Cardiac muscle cell (in vitro differentiated cells and primary cell): ENCODE data around the gene PRRC2B. TPM values are rescaled to one million over a fixed set of nuclear protein-coding genes. Genes with fewer than 3 reads are reported as not detected.

Experiments
- DNase-seq, 2 donors: peaks; one replicate each; pipeline versions ENCODE4 v3.0.0 to v3.0.0-alpha.2; 2010 to 2017; ENCODE audit warnings: low read depth in 1 of 2, low spot score in 1 of 2
- H3K27ac ChIP-seq: fragments of 200-600 bp; sonication (generic); 2 replicates; pipeline ENCODE4 v1.5.1; 2016
- H3K27me3 ChIP-seq: fragments of 200-600 bp; sonication (generic); 2 replicates; pipeline ENCODE4 v1.6.0; 2016; ENCODE audit warnings: control low read depth
- H3K36me3 ChIP-seq: fragments of 200-600 bp; sonication (generic); 2 replicates; pipeline ENCODE4 v1.5.1; 2016; ENCODE audit warnings: control low read depth
- H3K4me1 ChIP-seq: fragments of 200-600 bp; sonication (generic); 2 replicates; pipeline ENCODE4 v1.8.1; 2017; ENCODE audit warnings: low read depth, mild to moderate bottlenecking, mixed run types
- H3K4me3 ChIP-seq: fragments of 200-600 bp; sonication (generic); 2 replicates; pipeline ENCODE4 v1.5.1; 2016; ENCODE audit warnings: mild to moderate bottlenecking
- H3K9me3 ChIP-seq: fragments of 200-600 bp; sonication (generic); 2 replicates; pipeline ENCODE4 v1.5.1; 2017; ENCODE audit warnings: low read depth, mild to moderate bottlenecking, control low read depth
- polyA plus RNA-seq: library from polyadenylated mRNA; unstranded; fragments of >200 nt; fragmentation: Nextera tagmentation; extraction: Ambion mirVana; gene quantifications from 2 replicates; pipeline ENCODE4 v1.2.1, GENCODE V29; 2016
- total RNA-seq: library from RNA; depleted of rRNA; stranded (reverse); fragments of >200 nt; gene quantifications from 2 replicates; pipeline ENCODE4 v1.2.3, GENCODE V29; 2016
- TF ChIP-seq, protein P1 (sequence below): IDR thresholded peaks from 2 replicates; pipeline ENCODE4 v1.5.1; 2012; ENCODE audit warnings: low read depth, mild to moderate bottlenecking, low read length

Gene PRRC2B
- total and polyA plus RNA-seq, 2 experiments from 2014 or later: 71.1 to 259 TPM

DNA sequence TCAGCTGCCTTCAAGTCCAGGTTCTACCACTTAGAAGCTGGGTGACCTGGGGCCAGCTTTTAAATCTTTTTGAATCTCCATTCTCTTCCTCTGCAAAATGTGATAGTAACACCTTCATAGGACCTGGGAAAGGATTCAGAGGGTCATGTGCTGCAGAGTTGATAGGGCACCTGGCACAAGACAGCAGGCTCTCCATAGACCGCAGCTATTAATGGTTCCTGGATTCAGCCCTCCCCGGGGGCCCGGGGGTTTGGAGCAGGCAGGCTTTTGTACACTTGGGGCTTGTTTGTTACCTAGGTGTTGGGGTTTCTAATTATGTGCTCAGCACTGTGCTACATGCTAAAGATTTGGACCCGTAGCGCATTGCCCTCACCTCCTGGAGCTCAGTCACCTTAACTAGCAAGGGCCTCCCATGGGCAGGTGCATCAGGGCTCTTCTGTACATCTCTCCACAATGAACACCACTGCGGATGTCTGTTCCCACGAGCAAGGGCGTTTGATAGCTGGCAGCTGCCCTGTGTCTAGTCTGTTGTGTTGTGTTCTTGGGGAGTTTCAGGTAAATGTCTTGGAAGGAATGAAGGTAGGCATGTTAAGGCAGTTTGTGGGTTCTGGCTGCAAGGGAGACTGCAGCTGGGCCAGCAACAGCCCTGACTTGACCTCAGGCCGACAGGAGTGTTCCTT, 12.1 kb downstream of the PRRC2B start:
- DNase-seq: no peak
- TF ChIP-seq, protein P1, sequence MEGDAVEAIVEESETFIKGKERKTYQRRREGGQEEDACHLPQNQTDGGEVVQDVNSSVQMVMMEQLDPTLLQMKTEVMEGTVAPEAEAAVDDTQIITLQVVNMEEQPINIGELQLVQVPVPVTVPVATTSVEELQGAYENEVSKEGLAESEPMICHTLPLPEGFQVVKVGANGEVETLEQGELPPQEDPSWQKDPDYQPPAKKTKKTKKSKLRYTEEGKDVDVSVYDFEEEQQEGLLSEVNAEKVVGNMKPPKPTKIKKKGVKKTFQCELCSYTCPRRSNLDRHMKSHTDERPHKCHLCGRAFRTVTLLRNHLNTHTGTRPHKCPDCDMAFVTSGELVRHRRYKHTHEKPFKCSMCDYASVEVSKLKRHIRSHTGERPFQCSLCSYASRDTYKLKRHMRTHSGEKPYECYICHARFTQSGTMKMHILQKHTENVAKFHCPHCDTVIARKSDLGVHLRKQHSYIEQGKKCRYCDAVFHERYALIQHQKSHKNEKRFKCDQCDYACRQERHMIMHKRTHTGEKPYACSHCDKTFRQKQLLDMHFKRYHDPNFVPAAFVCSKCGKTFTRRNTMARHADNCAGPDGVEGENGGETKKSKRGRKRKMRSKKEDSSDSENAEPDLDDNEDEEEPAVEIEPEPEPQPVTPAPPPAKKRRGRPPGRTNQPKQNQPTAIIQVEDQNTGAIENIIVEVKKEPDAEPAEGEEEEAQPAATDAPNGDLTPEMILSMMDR: no peak
- Histone ChIP-seq H3K4me3 (no peak overlapping the region), H3K36me3 (no peaks in the 10 kb centered on the region), H3K9me3 (no peaks in the 10 kb centered on the region), H3K27me3 (no peaks in the 10 kb centered on the region), H3K27ac (peak overlapping the region; percentile 86), H3K4me1 (peaks cover 77% of the 10 kb centered on the region)

DNA sequence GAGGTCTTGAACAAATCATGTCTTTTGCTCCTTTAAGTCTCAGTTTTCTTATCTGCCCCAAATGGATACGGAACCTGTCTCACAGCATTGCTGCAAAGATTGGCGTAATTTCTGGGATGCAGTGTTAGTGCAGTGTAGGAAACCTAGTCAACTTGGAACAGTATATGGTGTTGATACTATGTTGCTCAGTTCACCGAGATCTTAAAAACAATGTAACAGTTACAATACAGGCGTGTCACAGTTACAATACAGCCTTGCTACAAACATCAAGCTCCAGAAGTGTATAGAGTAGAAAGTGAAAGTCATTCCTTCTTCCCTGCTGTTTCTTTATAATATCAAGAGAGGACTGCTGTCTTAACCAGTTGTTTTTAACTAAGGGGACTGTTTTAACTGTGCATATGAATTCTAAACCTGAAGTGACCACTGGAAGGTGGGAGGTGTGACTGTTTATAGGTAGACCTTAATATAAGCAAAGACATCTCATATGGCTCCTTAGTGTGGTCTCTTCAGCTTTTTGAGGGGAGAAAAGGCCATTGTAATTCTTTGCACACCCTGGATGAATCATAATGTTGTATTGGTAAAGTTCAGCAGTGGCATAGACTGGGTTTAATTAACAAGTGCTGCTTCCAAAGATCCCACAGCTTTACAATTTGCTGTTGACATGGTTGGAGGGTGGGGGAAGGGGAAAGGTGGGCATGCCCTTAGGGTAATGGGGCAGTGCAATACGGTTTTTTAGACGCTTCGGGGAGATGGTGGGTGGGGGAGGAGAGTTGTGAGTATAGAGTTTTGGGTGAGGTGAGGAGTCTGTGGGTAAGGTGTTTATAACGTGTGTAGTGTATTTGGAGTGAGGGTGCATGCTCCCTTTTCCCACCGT, 12.9 kb downstream of the PRRC2B start:
- Histone ChIP-seq H3K27ac (peak overlapping the region; percentile 86), H3K36me3 (no peaks in the 10 kb centered on the region), H3K27me3 (no peaks in the 10 kb centered on the region), H3K9me3 (no peaks in the 10 kb centered on the region), H3K4me3 (no peak overlapping the region), H3K4me1 (peaks cover 75% of the 10 kb centered on the region)
- no peak for DNase-seq
- TF ChIP-seq, protein P1: no peak

DNA sequence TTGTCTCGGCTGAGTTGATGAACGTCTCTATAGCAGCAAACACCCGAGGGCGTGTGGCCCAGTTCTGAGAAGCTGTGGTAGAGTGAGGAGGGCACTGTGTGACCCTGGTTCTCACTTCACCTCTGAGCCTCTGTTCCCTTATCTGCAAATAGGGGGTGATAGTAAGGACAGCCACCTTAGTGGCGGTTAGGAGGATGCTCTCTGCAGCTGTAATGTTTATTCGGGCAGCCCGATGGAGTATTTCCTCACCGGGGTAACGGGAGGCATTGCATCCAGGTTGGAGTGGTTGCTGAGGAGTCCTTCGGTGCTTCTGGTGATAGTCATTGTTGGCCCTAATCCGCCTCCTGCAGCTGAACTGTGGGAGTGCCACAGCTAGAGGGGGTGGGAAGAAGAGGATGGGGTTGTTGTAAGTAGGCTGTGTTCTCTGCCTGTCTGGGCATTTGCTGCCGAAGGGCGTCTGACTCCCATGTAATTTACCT, 13.9 kb downstream of the PRRC2B start:
- peak; percentile 54 to 59 for DNase-seq
- H3K27ac ChIP-seq: peak overlapping the region; percentile 86
- H3K9me3 ChIP-seq: no peaks in the 10 kb centered on the region
- no peaks in the 10 kb centered on the region for H3K36me3 ChIP-seq
- TF ChIP-seq, protein P1: peak; percentile 37
- no peaks in the 10 kb centered on the region for H3K27me3 ChIP-seq
- H3K4me1 ChIP-seq: peaks cover 65% of the 10 kb centered on the region
- no peak overlapping the region for H3K4me3 ChIP-seq

DNA sequence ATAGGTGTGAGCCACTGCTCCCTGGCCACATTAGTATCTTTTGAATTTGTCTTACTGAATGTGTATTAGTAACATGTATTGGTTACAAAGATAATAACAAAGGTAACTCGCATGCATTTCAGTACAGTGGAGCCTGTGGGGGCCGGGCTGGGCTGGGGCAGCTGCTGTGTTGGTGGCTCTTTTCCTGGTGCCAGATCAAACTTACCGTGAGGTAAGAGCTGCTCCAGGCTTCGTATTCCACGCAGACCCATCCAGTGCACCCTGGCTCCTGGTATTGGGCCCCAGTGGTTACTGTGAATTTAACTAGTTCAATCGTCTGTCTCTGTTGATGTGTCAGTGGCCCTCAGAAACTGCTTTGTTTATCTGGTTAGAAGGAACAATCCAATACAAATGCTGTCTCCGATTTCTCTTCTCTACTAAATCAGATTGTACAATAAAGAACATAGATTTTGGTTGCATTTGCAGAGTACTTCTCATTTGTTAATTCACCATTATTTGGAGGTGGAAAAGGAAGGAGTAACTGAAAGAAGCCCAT, 15.6 kb downstream of the PRRC2B start:
- Histone ChIP-seq H3K4me3 (no peak overlapping the region), H3K27me3 (no peaks in the 10 kb centered on the region), H3K9me3 (no peaks in the 10 kb centered on the region), H3K27ac (peak overlapping the region; percentile 72), H3K4me1 (peaks cover 53% of the 10 kb centered on the region), H3K36me3 (no peaks in the 10 kb centered on the region)
- no peak for DNase-seq
- TF ChIP-seq, protein P1: no peak

DNA sequence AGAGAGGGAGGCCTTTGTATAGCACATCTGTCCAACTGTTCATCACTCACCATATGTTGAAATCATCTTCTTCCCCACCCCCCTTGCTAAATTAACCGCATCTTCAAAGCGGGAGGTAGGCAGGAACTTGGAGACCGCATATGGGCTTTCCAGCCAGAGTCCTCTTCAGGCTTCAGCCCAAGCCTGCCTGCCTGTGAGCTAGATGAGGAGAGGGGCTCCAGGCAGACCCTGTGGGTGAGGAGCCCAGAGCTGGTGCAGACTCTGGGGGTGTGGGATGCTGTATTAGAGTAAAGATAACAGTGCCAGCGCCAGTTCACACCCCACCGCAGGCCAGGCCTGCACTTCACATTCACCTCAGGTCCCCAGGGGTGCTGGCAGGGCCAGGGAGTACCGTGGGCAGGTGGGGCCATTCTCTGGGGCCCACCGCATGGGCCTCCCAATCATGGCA, 16.2 kb downstream of the PRRC2B start:
- TF ChIP-seq, protein P1: no peak
- Histone ChIP-seq H3K4me1 (peaks cover 50% of the 10 kb centered on the region), H3K27me3 (no peaks in the 10 kb centered on the region), H3K36me3 (no peaks in the 10 kb centered on the region), H3K9me3 (no peaks in the 10 kb centered on the region), H3K4me3 (no peak overlapping the region), H3K27ac (peak overlapping the region; percentile 72)
- peak in 1 of 2 donors; percentile 77 for DNase-seq
